Breast epithelium (tissue), 3 donors: ENCODE results near the gene TYMP.

Source experiments
- POLR2AphosphoS5 ChIP-seq, 3 donors: sonication (generic); formaldehyde crosslinking; IDR thresholded peaks; one replicate each; pipeline ENCODE4 v1.6.1; 2017; ENCODE audit warnings: antibody characterized with exemption in 3 of 3
- TF ChIP-seq, protein P1 (sequence below), 3 donors: fragments of 450-650 bp; IDR thresholded peaks; one replicate each; pipeline ENCODE4 v1.5.1; 2016 to 2017; ENCODE audit warnings: antibody characterized with exemption in 3 of 3, mild to moderate bottlenecking in 3 of 3, moderate library complexity in 3 of 3

DNA sequence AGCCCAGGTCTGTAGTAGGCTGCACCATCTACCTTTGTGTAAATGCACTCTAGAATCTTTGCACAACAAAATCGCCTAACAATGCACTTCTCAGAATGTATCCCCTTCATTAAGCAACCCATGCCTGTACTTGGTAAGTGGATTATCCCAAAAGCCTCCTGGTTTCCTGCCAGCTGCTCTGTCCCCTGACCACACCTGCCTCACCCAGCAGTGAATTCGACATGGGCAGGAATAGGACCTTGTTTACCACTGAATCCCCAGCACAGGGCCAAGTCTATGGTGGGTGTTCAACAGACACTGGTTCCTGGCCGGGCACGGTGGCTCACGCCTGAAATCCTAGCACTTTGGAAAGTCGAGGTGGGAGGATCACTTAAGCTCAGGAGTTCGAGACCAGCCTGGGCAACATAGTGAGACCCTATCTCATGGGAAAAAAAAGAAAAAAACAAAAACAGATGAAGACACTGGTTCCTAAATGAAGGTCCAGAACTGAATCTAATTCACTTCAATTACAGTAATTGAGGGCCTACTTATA lies 38.0 kb upstream of the TYMP start:
- TF ChIP-seq, protein P1, sequence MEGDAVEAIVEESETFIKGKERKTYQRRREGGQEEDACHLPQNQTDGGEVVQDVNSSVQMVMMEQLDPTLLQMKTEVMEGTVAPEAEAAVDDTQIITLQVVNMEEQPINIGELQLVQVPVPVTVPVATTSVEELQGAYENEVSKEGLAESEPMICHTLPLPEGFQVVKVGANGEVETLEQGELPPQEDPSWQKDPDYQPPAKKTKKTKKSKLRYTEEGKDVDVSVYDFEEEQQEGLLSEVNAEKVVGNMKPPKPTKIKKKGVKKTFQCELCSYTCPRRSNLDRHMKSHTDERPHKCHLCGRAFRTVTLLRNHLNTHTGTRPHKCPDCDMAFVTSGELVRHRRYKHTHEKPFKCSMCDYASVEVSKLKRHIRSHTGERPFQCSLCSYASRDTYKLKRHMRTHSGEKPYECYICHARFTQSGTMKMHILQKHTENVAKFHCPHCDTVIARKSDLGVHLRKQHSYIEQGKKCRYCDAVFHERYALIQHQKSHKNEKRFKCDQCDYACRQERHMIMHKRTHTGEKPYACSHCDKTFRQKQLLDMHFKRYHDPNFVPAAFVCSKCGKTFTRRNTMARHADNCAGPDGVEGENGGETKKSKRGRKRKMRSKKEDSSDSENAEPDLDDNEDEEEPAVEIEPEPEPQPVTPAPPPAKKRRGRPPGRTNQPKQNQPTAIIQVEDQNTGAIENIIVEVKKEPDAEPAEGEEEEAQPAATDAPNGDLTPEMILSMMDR (IDR thresholded peaks at IDR 0.05): no peak
- no peak for TF ChIP-seq POLR2AphosphoS5 (IDR thresholded peaks at IDR 0.05)
